ENCODE data around the gene NPHP4. TPM values are rescaled to one million over a fixed set of nuclear protein-coding genes. Genes with fewer than 3 reads are reported as not detected.

The NPHP4 gene
- total RNA-seq, 1 experiment from 2014 or later, result 20.0 TPM

DNA sequence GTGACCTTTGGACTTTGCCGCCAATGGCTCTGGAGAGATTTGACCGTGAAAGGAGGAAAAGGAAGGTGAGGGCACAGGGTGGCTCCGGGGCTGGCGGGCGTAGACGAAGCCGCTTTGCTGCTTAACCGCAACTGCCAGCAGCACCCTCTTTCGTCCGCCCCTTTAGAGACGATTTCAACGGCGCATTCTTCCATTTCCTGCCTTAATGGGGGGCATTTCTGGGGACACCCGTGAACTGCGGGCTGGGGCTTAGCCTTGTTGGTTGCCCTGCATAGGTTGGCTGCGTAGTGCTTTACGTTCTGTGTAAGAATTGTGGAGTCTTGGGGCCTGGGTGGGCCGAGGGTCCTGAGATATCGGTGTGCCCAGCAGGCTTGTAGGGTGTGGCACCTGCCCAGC is 6.7 kb upstream of the NPHP4 start:
- H3K27ac ChIP-seq (ENCODE audit: low read depth, low read length), result no peak overlapping the region
- intact Hi-C loops (cut with micrococcal nuclease), result no loop called here
- TF ChIP-seq SRF (IDR thresholded peaks at IDR 0.05; ENCODE audit: low read depth), result no peak
- TF ChIP-seq, protein P1, sequence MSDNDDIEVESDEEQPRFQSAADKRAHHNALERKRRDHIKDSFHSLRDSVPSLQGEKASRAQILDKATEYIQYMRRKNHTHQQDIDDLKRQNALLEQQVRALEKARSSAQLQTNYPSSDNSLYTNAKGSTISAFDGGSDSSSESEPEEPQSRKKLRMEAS (IDR thresholded peaks at IDR 0.05), result no peak
- TF ChIP-seq ELF1 (IDR thresholded peaks at IDR 0.05; ENCODE audit: borderline replicate concordance, low read depth), result no peak
- no peak for TF ChIP-seq CEBPB (IDR thresholded peaks at IDR 0.05; ENCODE audit: low read depth)
- no peak for TF ChIP-seq EZH2 (IDR thresholded peaks at IDR 0.05)
- TF ChIP-seq EGR1 (IDR thresholded peaks at IDR 0.05; ENCODE audit: low read depth), result no peak
- no peak for TF ChIP-seq JUND (IDR thresholded peaks at IDR 0.05)
- no peak for TF ChIP-seq RAD21 (IDR thresholded peaks at IDR 0.05; ENCODE audit: low read depth)
- no peak for TF ChIP-seq YY1 (IDR thresholded peaks at IDR 0.05; ENCODE audit: extremely low read depth, insufficient replicate concordance, low read depth, low read length)
- TF ChIP-seq EZH2phosphoT487 (IDR thresholded peaks at IDR 0.05; ENCODE audit: borderline replicate concordance), result no peak
- no peak for TF ChIP-seq SIN3A (IDR thresholded peaks at IDR 0.05; ENCODE audit: low read depth)
- TF ChIP-seq SP1 (IDR thresholded peaks at IDR 0.05; ENCODE audit: low read depth), result no peak
- TF ChIP-seq ZBTB33 (IDR thresholded peaks at IDR 0.05; ENCODE audit: extremely low read depth, insufficient replicate concordance, low read length), result no peak
- TF ChIP-seq, protein P2, sequence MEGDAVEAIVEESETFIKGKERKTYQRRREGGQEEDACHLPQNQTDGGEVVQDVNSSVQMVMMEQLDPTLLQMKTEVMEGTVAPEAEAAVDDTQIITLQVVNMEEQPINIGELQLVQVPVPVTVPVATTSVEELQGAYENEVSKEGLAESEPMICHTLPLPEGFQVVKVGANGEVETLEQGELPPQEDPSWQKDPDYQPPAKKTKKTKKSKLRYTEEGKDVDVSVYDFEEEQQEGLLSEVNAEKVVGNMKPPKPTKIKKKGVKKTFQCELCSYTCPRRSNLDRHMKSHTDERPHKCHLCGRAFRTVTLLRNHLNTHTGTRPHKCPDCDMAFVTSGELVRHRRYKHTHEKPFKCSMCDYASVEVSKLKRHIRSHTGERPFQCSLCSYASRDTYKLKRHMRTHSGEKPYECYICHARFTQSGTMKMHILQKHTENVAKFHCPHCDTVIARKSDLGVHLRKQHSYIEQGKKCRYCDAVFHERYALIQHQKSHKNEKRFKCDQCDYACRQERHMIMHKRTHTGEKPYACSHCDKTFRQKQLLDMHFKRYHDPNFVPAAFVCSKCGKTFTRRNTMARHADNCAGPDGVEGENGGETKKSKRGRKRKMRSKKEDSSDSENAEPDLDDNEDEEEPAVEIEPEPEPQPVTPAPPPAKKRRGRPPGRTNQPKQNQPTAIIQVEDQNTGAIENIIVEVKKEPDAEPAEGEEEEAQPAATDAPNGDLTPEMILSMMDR (IDR thresholded peaks at IDR 0.05 in 2 of 3, conservative IDR thresholded peaks at IDR 0.05 in 1 of 3; ENCODE audit: borderline replicate concordance in 1 of 3, insufficient read depth in 1 of 3, low read depth in 2 of 3, low read length in 2 of 3), result no peak
- TF ChIP-seq CBX3 (IDR thresholded peaks at IDR 0.05; ENCODE audit: low read depth), result no peak
- TF ChIP-seq REST (IDR thresholded peaks at IDR 0.05; ENCODE audit: low read depth), result no peak
- TF ChIP-seq, protein P3, sequence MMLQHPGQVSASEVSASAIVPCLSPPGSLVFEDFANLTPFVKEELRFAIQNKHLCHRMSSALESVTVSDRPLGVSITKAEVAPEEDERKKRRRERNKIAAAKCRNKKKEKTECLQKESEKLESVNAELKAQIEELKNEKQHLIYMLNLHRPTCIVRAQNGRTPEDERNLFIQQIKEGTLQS (IDR thresholded peaks at IDR 0.05), result no peak
- TF ChIP-seq POLR2A (IDR thresholded peaks at IDR 0.05; ENCODE audit: borderline replicate concordance, extremely low read depth, insufficient read depth, insufficient read length), result no peak
- TF ChIP-seq TCF7L2 (IDR thresholded peaks at IDR 0.05; ENCODE audit: borderline replicate concordance, extremely low read depth, insufficient read depth, insufficient read length), result no peak
- H3K9me2 ChIP-seq (ENCODE audit: insufficient read depth), result no peaks in the 10 kb centered on the region
- H3K27me3 ChIP-seq (ENCODE audit: insufficient read depth, low read length), result no peaks in the 10 kb centered on the region
- H4K20me1 ChIP-seq (ENCODE audit: insufficient read depth), result no peaks in the 10 kb centered on the region
- no peak overlapping the region for H3K9ac ChIP-seq (ENCODE audit: low read length)
- POLR2A ChIA-PET, result no interaction called here
- CTCF ChIA-PET, result no interaction called here
- peaks cover 11 to 13% of the 10 kb centered on the region in 2 experiments for H3K4me1 ChIP-seq (ENCODE audit: control insufficient read depth in 1 of 2, insufficient read depth in 2 of 2, low read length in 2 of 2)
- H2AFZ ChIP-seq (ENCODE audit: low read depth, low read length, poor library complexity, severe bottlenecking), result no peak overlapping the region
- no peak overlapping the region for H3K4me3 ChIP-seq (replicated peaks in 1 of 2; ENCODE audit: low read depth in 1 of 2, low read length in 2 of 2)
- no peaks in the 10 kb centered on the region for H3K36me3 ChIP-seq (ENCODE audit: control insufficient read depth in 1 of 2, insufficient read depth in 2 of 2, low read length in 2 of 2)
- no peaks in the 10 kb centered on the region for H3K79me2 ChIP-seq (ENCODE audit: insufficient read depth, low read length)
- no TSS peak for BruUV-seq (replicated peaks)
- DNase-seq (ENCODE audit: low read depth, low spot score) (no peak), ATAC-seq (no peak)
- no peaks in the 10 kb centered on the region for H3K9me3 ChIP-seq (ENCODE audit: control insufficient read depth in 1 of 2, insufficient read depth in 1 of 2, low read depth in 1 of 2, low read length in 2 of 2)
- no peak overlapping the region for H3K4me2 ChIP-seq (ENCODE audit: low read length)
- RAD21 ChIA-PET (ENCODE audit: low non-redundant PET in 1 of 2, low total read pairs in 2 of 2, uncharacterized antibody in 2 of 2, unreplicated experiment in 2 of 2), result no interaction called here
